CD14-positive monocyte (primary cell): ENCODE measurements around the gene PPFIA1. TPM values are rescaled to one million over a fixed set of nuclear protein-coding genes. Genes with fewer than 3 reads are reported as not detected.

Experiments
- DNase-seq, 3 donors: peaks; one replicate each; pipeline ENCODE4 v3.0.0-alpha.2; 2011 to 2022
- H2AFZ ChIP-seq: 2 replicates; pipeline ENCODE4 v1.6.0; 2012; ENCODE audit warnings: mild to moderate bottlenecking, low read depth, low read length, inconsistent platforms; ENCODE audit not compliant: insufficient read depth, poor library complexity, severe bottlenecking
- H3K27ac ChIP-seq, 2 donors: 1 replicate in 1 of 2; 2 replicates in 1 of 2; pipeline ENCODE4 v1.5.1; 2012 to 2013; ENCODE audit warnings: low read length in 2 of 2, control low read depth in 1 of 2, inconsistent platforms in 1 of 2, low read depth in 1 of 2, mild to moderate bottlenecking in 1 of 2
- H3K27me3 ChIP-seq, 2 donors: one replicate each; pipeline versions ENCODE4 v1.6.0 to v1.6.1; 2011 to 2013; ENCODE audit warnings: low read length in 2 of 2; ENCODE audit not compliant: control insufficient read depth in 2 of 2, insufficient read depth in 2 of 2
- H3K36me3 ChIP-seq, 2 donors: replicated peaks in 1 of 2; 1 replicate in 1 of 2; 2 replicates in 1 of 2; pipeline versions ENCODE4 v1.5.1 to v1.6.1; 2012 to 2013; ENCODE audit warnings: low read length in 2 of 2, control low read depth in 1 of 2, inconsistent platforms in 1 of 2, mild to moderate bottlenecking in 1 of 2; ENCODE audit not compliant: insufficient read depth in 2 of 2, control insufficient read depth in 1 of 2
- H3K4me1 ChIP-seq, 2 donors: 1 replicate in 1 of 2; 2 replicates in 1 of 2; pipeline versions ENCODE4 v1.5.1 to v1.6.1; 2012 to 2013; ENCODE audit warnings: low read length in 2 of 2, control low read depth in 1 of 2, inconsistent platforms in 1 of 2, mild to moderate bottlenecking in 1 of 2, moderate library complexity in 1 of 2; ENCODE audit not compliant: insufficient read depth in 2 of 2, control insufficient read depth in 1 of 2
- H3K4me2 ChIP-seq: replicated peaks from 2 replicates; pipeline ENCODE3; 2012; ENCODE audit warnings: low read length, moderate library complexity, mild to moderate bottlenecking; ENCODE audit not compliant: poor library complexity, severe bottlenecking; ENCODE audit errors: extremely low read depth
- H3K4me3 ChIP-seq, 3 experiments: fragments of 200-600 bp in 1 of 3; sonication (generic) in 1 of 3; replicated peaks in 1 of 3; 1 replicate in 2 of 3; 2 replicates in 1 of 3; pipeline ENCODE4 v1.5.1; 2011 to 2013; ENCODE audit warnings: low read length in 3 of 3, mild to moderate bottlenecking in 3 of 3, control low read depth in 2 of 3, low read depth in 2 of 3, inconsistent platforms in 1 of 3, moderate library complexity in 1 of 3
- H3K79me2 ChIP-seq: 2 replicates; pipeline ENCODE4 v1.6.0; 2012; ENCODE audit warnings: mild to moderate bottlenecking, control low read depth, inconsistent platforms, low read length, moderate library complexity; ENCODE audit not compliant: insufficient read depth
- H3K9ac ChIP-seq: 2 replicates; pipeline ENCODE4 v1.6.0; 2017; ENCODE audit warnings: low read length, mild to moderate bottlenecking; ENCODE audit not compliant: insufficient read depth, poor library complexity, severe bottlenecking
- H3K9me3 ChIP-seq, 2 donors: replicated peaks in 1 of 2; 1 replicate in 1 of 2; 2 replicates in 1 of 2; pipeline versions ENCODE4 v1.5.1 to v1.6.1; 2012 to 2013; ENCODE audit warnings: low read length in 2 of 2, control low read depth in 1 of 2; ENCODE audit not compliant: control insufficient read depth in 1 of 2, insufficient read depth in 1 of 2
- H4K20me1 ChIP-seq: 2 replicates; pipeline ENCODE4 v1.6.0; 2012; ENCODE audit warnings: mild to moderate bottlenecking, low read length, control low read depth, moderate library complexity; ENCODE audit not compliant: insufficient read depth
- H3K27ac Mint-ChIP-seq, 7 donors: one replicate each; pipeline ENCODE4 v1.8.0; 2020; ENCODE audit warnings: mild to moderate bottlenecking in 7 of 7, mixed read lengths in 7 of 7, moderate library complexity in 6 of 7, inconsistent platforms in 2 of 7
- H3K27me3 Mint-ChIP-seq, 3 donors: one replicate each; pipeline ENCODE4 v1.8.0; 2021 to 2022; ENCODE audit warnings: low read depth in 3 of 3, mild to moderate bottlenecking in 3 of 3, mixed read lengths in 3 of 3, moderate library complexity in 3 of 3, inconsistent platforms in 1 of 3
- H3K36me3 Mint-ChIP-seq, 2 donors: one replicate each; pipeline ENCODE4 v1.8.0; 2020; ENCODE audit warnings: mixed read lengths in 2 of 2, inconsistent platforms in 1 of 2, mild to moderate bottlenecking in 1 of 2
- H3K4me1 Mint-ChIP-seq: one replicate; pipeline ENCODE4 v1.8.0; 2020; ENCODE audit warnings: mild to moderate bottlenecking, mixed read lengths
- H3K4me3 Mint-ChIP-seq, 2 donors: one replicate each; pipeline ENCODE4 v1.8.0; 2020; ENCODE audit warnings: mild to moderate bottlenecking in 2 of 2, mixed read lengths in 2 of 2, moderate library complexity in 1 of 2
- H3K9me3 Mint-ChIP-seq, 7 donors: one replicate each; pipeline ENCODE4 v1.8.0; 2020 to 2022; ENCODE audit warnings: mixed read lengths in 7 of 7, mild to moderate bottlenecking in 6 of 7, moderate library complexity in 6 of 7, inconsistent platforms in 2 of 7
- CTCF ChIP-seq: fragments of 200-600 bp; IDR thresholded peaks from one replicate; pipeline ENCODE4 v1.8.0; 2022; ENCODE audit warnings: antibody characterized with exemption, mild to moderate bottlenecking
- WGBS: methylation state at CpG from one replicate; pipeline ENCODE4 v1.1.5; 2013; ENCODE audit warnings: missing lambda C conversion rate; ENCODE audit not compliant: insufficient coverage; 5-methylcytosine and 5-hydroxymethylcytosine counted together
- intact Hi-C, 2 donors: fragments of 100-400 bp; cut with micrococcal nuclease; formaldehyde crosslinking; loops; one replicate each; pipeline versions ENCODE4 v1.15.0 to v1.15.1; 2023
- polyA minus RNA-seq: library from RNA; depleted of rRNA, polyadenylated mRNA; stranded (reverse); fragments of >200 nt; gene quantifications from 2 replicates; pipeline ENCODE4 v1.2.3, GENCODE V29; 2012
- polyA plus RNA-seq, 3 donors: library from polyadenylated mRNA; depleted of rRNA in 1 of 3; unstranded in 2 of 3; stranded (reverse) in 1 of 3; fragments of 300-500 nt in 2 of 3; fragments of >200 nt in 1 of 3; fragmentation: Illumina TruSeq in 2 of 3; gene quantifications; 1 replicate in 2 of 3; 2 replicates in 1 of 3; pipeline ENCODE4 v1.2.3, GENCODE V29; 2012 to 2021
- total RNA-seq, 12 experiments: library from RNA in 1 of 12; stranded (reverse) in 1 of 12; fragments of 120-200 nt in 1 of 12; gene quantifications; one replicate each; pipeline ENCODE4 v1.2.4 and lab custom pipeline; 2013 to 2026; ENCODE audit warnings: mixed read lengths in 6 of 12, inconsistent platforms in 1 of 12

The PPFIA1 gene
- total RNA-seq (2013): 38.9 TPM
- polyA plus RNA-seq (10 to 100 TPM in 2 of 3 donors, 1 to 10 TPM in 1; 7.5 to 65.7 (median 15.5) TPM), polyA minus RNA-seq (29.2 and 47.3 TPM in 2 replicates), total RNA-seq (lab: John Stamatoyannopoulos, UW) (156 to 633 (median 203) reads per million in 11 experiments)

- TF ChIP-seq CTCF: no peak
- H3K9me3 Mint-ChIP-seq: no peaks in the 10 kb centered on the region
- Histone ChIP-seq H3K9ac (peak within 1 kb of the TSS; percentile 94), H3K4me3 (peak within 1 kb of the TSS; percentile 86 to 97 (median 88)), H3K27ac (peak within 1 kb of the TSS; percentile 44 to 81), H4K20me1 (peaks cover 42% of the 10 kb centered on the region), H3K79me2 (peaks cover 46% of the 10 kb centered on the region), H3K4me1 (peaks cover 20 to 28% of the 10 kb centered on the region in 2 donors), H3K4me2 (peak within 1 kb of the TSS; percentile 100), H2AFZ (peak within 1 kb of the TSS; percentile 100), H3K36me3 (peaks cover 28 to 34% of the 10 kb centered on the region in 2 donors), H3K9me3 (no peaks in the 10 kb centered on the region), H3K27me3 (peaks cover 4 to 11% of the 10 kb centered on the region in 2 donors)
- DNase-seq: peak; percentile 92 to 93 (median 92)
- H3K27ac Mint-ChIP-seq: peak within 1 kb of the TSS; percentile 64 to 94 (median 85)
- peak within 1 kb of the TSS; percentile 92 to 95 for H3K4me3 Mint-ChIP-seq
- WGBS: under 1% methylated on average over 99 of the region's 99 CpGs
- peaks cover 24% of the 10 kb centered on the region for H3K4me1 Mint-ChIP-seq
- peaks cover 27 to 29% of the 10 kb centered on the region in 2 donors for H3K36me3 Mint-ChIP-seq
- intact Hi-C loops: loop anchor here (2.0 to 5.0 kb wide), 5 partner anchors 42 to 68 kb away; partner anchors contain the start of gene FADD (in 2 of the 2)
- H3K27me3 Mint-ChIP-seq: peaks cover 27 to 39% (median 36%) of the 10 kb centered on the region in 3 donors
Observed at GRCh38 chr11:70270104-70270876, at the start of gene PPFIA1. Gene PPFIA1, plus strand, starts transcription at chr11:70270690. Its CDS starts 1,483 bp downstream, at chr11:70272173.

DNA sequence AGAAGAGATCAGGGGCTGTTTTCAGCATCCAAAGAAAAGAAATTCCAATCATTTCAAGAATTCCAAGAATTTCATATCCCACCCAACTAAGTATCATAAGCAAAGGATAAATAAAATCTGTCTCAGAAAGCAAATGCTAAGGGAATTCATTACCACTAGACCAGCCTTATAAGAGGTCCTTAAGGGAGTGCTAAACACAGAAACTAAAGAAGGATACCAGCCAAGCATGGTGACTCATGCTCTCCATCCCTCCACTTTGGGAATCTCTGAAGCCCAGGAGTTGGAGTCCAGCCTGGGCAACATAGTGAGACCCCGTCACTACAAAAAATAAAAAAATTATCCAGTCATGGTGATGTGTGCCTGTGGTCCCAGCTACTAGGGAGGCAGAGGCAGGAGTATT lies 49.6 kb upstream of the PPFIA1 start:
- Histone ChIP-seq H2AFZ (no peak overlapping the region), H3K4me3 (no peak overlapping the region), H3K36me3 (no peaks in the 10 kb centered on the region), H3K9me3 (no peaks in the 10 kb centered on the region), H3K27ac (no peak overlapping the region), H4K20me1 (no peaks in the 10 kb centered on the region), H3K4me1 (peaks cover 4 to 9% of the 10 kb centered on the region in 2 donors), H3K9ac (no peak overlapping the region), H3K4me2 (no peak overlapping the region), H3K79me2 (no peaks in the 10 kb centered on the region), H3K27me3 (no peaks in the 10 kb centered on the region)
- H3K4me3 Mint-ChIP-seq: no peak overlapping the region
- peaks cover 20% of the 10 kb centered on the region for H3K4me1 Mint-ChIP-seq
- no CpG with 5 or more reads among the region's 1 CpG for WGBS
- H3K27ac Mint-ChIP-seq: peak overlapping the region in 1 of 7 donors; percentile 16
- no peak for DNase-seq
- peaks cover 26 to 34% (median 33%) of the 10 kb centered on the region in 3 donors for H3K27me3 Mint-ChIP-seq
- intact Hi-C loops: no loop called here
- no peak for TF ChIP-seq CTCF
- H3K36me3 Mint-ChIP-seq: no peaks in the 10 kb centered on the region
- no peaks in the 10 kb centered on the region for H3K9me3 Mint-ChIP-seq
